Measurements from ENCODE around the gene ARHGEF11.

DNA sequence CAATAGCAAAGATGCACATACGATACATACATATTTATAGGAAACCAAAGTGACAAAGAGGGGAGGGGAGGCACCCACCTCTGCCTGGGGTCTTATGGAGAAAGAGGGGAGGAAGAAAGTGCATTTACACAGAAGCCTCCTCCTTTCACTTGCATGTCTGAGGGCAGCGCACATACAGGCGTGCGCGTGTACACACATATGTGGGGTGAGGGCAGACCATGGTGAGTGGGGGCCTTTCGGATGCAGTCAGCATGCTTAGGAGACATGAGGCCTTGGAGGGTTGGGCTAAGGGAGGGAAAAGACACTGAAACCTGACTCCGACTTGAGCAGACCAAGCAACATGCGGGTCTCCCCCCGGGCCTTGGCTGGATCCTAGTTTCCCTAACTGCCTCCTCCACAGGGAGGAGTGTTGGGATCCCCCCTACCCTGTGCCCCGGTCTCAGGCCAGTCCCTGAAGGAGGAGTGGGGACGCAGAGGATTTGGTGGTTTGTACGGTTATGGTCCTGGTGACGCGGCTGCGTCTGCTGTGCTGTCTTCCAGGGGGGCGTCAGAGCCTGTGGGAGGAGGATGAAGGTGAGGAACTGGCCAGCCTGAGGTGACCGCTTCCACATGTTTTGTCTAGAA, 109.9 kb downstream of the ARHGEF11 start:
- TF ChIP-seq, protein P1, sequence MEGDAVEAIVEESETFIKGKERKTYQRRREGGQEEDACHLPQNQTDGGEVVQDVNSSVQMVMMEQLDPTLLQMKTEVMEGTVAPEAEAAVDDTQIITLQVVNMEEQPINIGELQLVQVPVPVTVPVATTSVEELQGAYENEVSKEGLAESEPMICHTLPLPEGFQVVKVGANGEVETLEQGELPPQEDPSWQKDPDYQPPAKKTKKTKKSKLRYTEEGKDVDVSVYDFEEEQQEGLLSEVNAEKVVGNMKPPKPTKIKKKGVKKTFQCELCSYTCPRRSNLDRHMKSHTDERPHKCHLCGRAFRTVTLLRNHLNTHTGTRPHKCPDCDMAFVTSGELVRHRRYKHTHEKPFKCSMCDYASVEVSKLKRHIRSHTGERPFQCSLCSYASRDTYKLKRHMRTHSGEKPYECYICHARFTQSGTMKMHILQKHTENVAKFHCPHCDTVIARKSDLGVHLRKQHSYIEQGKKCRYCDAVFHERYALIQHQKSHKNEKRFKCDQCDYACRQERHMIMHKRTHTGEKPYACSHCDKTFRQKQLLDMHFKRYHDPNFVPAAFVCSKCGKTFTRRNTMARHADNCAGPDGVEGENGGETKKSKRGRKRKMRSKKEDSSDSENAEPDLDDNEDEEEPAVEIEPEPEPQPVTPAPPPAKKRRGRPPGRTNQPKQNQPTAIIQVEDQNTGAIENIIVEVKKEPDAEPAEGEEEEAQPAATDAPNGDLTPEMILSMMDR (IDR thresholded peaks at IDR 0.05) = no peak
- no peak for TF ChIP-seq POLR2AphosphoS5 (IDR thresholded peaks at IDR 0.05; ENCODE audit: low read depth, low read length)
- no peak for TF ChIP-seq SIN3A (IDR thresholded peaks at IDR 0.05; ENCODE audit: borderline replicate concordance, insufficient read depth, low read depth, low read length)
- TF ChIP-seq TCF7L2 (IDR thresholded peaks at IDR 0.05; ENCODE audit: low read depth, low read length) = no peak
- TF ChIP-seq, protein P2, sequence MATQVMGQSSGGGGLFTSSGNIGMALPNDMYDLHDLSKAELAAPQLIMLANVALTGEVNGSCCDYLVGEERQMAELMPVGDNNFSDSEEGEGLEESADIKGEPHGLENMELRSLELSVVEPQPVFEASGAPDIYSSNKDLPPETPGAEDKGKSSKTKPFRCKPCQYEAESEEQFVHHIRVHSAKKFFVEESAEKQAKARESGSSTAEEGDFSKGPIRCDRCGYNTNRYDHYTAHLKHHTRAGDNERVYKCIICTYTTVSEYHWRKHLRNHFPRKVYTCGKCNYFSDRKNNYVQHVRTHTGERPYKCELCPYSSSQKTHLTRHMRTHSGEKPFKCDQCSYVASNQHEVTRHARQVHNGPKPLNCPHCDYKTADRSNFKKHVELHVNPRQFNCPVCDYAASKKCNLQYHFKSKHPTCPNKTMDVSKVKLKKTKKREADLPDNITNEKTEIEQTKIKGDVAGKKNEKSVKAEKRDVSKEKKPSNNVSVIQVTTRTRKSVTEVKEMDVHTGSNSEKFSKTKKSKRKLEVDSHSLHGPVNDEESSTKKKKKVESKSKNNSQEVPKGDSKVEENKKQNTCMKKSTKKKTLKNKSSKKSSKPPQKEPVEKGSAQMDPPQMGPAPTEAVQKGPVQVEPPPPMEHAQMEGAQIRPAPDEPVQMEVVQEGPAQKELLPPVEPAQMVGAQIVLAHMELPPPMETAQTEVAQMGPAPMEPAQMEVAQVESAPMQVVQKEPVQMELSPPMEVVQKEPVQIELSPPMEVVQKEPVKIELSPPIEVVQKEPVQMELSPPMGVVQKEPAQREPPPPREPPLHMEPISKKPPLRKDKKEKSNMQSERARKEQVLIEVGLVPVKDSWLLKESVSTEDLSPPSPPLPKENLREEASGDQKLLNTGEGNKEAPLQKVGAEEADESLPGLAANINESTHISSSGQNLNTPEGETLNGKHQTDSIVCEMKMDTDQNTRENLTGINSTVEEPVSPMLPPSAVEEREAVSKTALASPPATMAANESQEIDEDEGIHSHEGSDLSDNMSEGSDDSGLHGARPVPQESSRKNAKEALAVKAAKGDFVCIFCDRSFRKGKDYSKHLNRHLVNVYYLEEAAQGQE (IDR thresholded peaks at IDR 0.05; ENCODE audit: insufficient read depth in 1 of 2, low read depth in 2 of 2, low read length in 1 of 2) = no peak
